GM21786 (cell line): ENCODE measurements around the gene BTBD2.

ENCODE experiments used
- ATAC-seq: cut with Tn5 transposase; IDR thresholded peaks from one replicate; pipeline ENCODE4 v1.9.1; 2021; ENCODE audit not compliant: unreplicated experiment

The BTBD2 gene

GRCh38 chr19:2050991-2051772 is 35.7 kb upstream of the BTBD2 start, which contains the start of gene MKNK2:
TSS of gene MKNK2 (minus strand) at chr19:2051244. CDS start at chr19:2050851, 393 bp downstream.
- ATAC-seq: no peak

- no peak for ATAC-seq
Measured at GRCh38 chr19:2050349-2050990, 35.0 kb upstream of the BTBD2 start.

GRCh38 chr19:2049741-2050348 is 34.3 kb upstream of the BTBD2 start:
- ATAC-seq: no peak

- ATAC-seq: no peak
Measured at GRCh38 chr19:2048959-2049740, 33.6 kb upstream of the BTBD2 start.

GRCh38 chr19:2048104-2048958 is 32.8 kb upstream of the BTBD2 start:
- ATAC-seq: no peak

- no peak for ATAC-seq
Measured at GRCh38 chr19:2047449-2048103, 32.1 kb upstream of the BTBD2 start.

- no peak for ATAC-seq
Measured at GRCh38 chr19:2047076-2047448, 31.5 kb upstream of the BTBD2 start.

- ATAC-seq: no peak
Measured at GRCh38 chr19:2046046-2046907, 30.8 kb upstream of the BTBD2 start.

GRCh38 chr19:2045501-2046045 is 30.1 kb upstream of the BTBD2 start:
- no peak for ATAC-seq

- ATAC-seq: no peak
Measured at GRCh38 chr19:2044709-2045500, 29.4 kb upstream of the BTBD2 start.

GRCh38 chr19:2043961-2044708 is 28.6 kb upstream of the BTBD2 start:
- no peak for ATAC-seq

GRCh38 chr19:2043251-2043641 is 27.7 kb upstream of the BTBD2 start:
- no peak for ATAC-seq

- ATAC-seq: no peak
Measured at GRCh38 chr19:2042485-2043250, 27.2 kb upstream of the BTBD2 start.

- ATAC-seq: peak; percentile 57
Measured at GRCh38 chr19:2041683-2042484, 26.4 kb upstream of the BTBD2 start.

GRCh38 chr19:2041433-2041682 is 25.8 kb upstream of the BTBD2 start:
- ATAC-seq: no peak
